Astrocyte (in vitro differentiated cells and primary cell): ENCODE data around the gene SPIRE1. TPM values are rescaled to one million over a fixed set of nuclear protein-coding genes. Genes with fewer than 3 reads are reported as not detected.

Source experiments
- DNase-seq: peaks from one replicate; pipeline ENCODE4 v3.0.0-alpha.2; 2010; ENCODE audit warnings: low read depth
- FAIRE-seq: peaks from 2 replicates; lab custom pipeline; 2011; peaks lifted over from hg19 to GRCh38; lab: Jason Lieb, UNC
- H2AFZ ChIP-seq: 2 replicates; pipeline ENCODE4 v1.6.0; 2012; ENCODE audit warnings: low read depth, low read length, inconsistent platforms
- H3K27ac ChIP-seq: 2 replicates; pipeline ENCODE4 v1.5.1; 2011; ENCODE audit warnings: low read depth, low read length, inconsistent platforms
- H3K27me3 ChIP-seq: 2 replicates; pipeline ENCODE4 v1.6.0; 2011; ENCODE audit warnings: low read length, inconsistent platforms; ENCODE audit not compliant: insufficient read depth
- H3K36me3 ChIP-seq: 2 replicates; pipeline ENCODE4 v1.5.1; 2011; ENCODE audit warnings: low read length, inconsistent platforms; ENCODE audit not compliant: insufficient read depth
- H3K4me1 ChIP-seq: 2 replicates; pipeline ENCODE4 v1.5.1; 2011; ENCODE audit warnings: low read length, inconsistent platforms; ENCODE audit not compliant: insufficient read depth
- H3K4me2 ChIP-seq: 2 replicates; pipeline ENCODE4 v1.6.0; 2012; ENCODE audit warnings: low read length, inconsistent platforms
- H3K4me3 ChIP-seq: 2 replicates; pipeline ENCODE4 v1.5.1; 2011; ENCODE audit warnings: low read depth, mild to moderate bottlenecking, low read length, inconsistent platforms; ENCODE audit not compliant: insufficient read depth
- H3K79me2 ChIP-seq: 2 replicates; pipeline ENCODE4 v1.6.0; 2012; ENCODE audit warnings: mild to moderate bottlenecking, low read length, inconsistent platforms; ENCODE audit not compliant: insufficient read depth
- H3K9ac ChIP-seq: 2 replicates; pipeline ENCODE4 v1.6.0; 2012; ENCODE audit warnings: mild to moderate bottlenecking, low read length, inconsistent platforms
- H3K9me3 ChIP-seq: 2 replicates; pipeline ENCODE4 v1.5.1; 2012; ENCODE audit warnings: low read depth, mild to moderate bottlenecking, low read length, inconsistent platforms; ENCODE audit not compliant: insufficient read depth
- H4K20me1 ChIP-seq: 2 replicates; pipeline ENCODE4 v1.6.0; 2012; ENCODE audit warnings: low read length, inconsistent platforms; ENCODE audit not compliant: insufficient read depth
- H3K27ac Mint-ChIP-seq: one replicate; pipeline ENCODE4 v1.8.0; 2021; ENCODE audit warnings: mild to moderate bottlenecking, mixed read lengths; ENCODE audit not compliant: unreplicated experiment
- H3K27me3 Mint-ChIP-seq: one replicate; pipeline ENCODE4 v1.8.0; 2021; ENCODE audit warnings: low read depth, mixed read lengths; ENCODE audit not compliant: unreplicated experiment
- H3K36me3 Mint-ChIP-seq: one replicate; pipeline ENCODE4 v1.8.0; 2021; ENCODE audit warnings: low read depth, mixed read lengths; ENCODE audit not compliant: unreplicated experiment
- H3K4me1 Mint-ChIP-seq: one replicate; pipeline ENCODE4 v1.8.0; 2021; ENCODE audit warnings: low read depth, mixed read lengths; ENCODE audit not compliant: unreplicated experiment
- H3K4me3 Mint-ChIP-seq: one replicate; pipeline ENCODE4 v1.8.0; 2021; ENCODE audit warnings: mild to moderate bottlenecking, moderate library complexity, mixed read lengths; ENCODE audit not compliant: unreplicated experiment
- H3K9me3 Mint-ChIP-seq: one replicate; pipeline ENCODE4 v1.8.0; 2021; ENCODE audit warnings: mild to moderate bottlenecking, mixed read lengths; ENCODE audit not compliant: unreplicated experiment
- EZH2 ChIP-seq: IDR thresholded peaks from 2 replicates; pipeline ENCODE4 v1.6.1; 2012; ENCODE audit warnings: mild to moderate bottlenecking, low read length, inconsistent platforms; ENCODE audit not compliant: insufficient read depth
- total RNA-seq: library from RNA; stranded (reverse); gene quantifications from 2 replicates; pipeline ENCODE4 v1.2.1, GENCODE V29; 2021
- TF ChIP-seq, protein P1 (sequence below): IDR thresholded peaks from 2 replicates; pipeline ENCODE4 v1.5.1; 2011; ENCODE audit warnings: low read depth, mild to moderate bottlenecking, inconsistent platforms, low read length, moderate library complexity; ENCODE audit not compliant: insufficient read depth

Gene SPIRE1
- total RNA-seq, 1 donor from 2014 or later: 42.0 TPM

DNA sequence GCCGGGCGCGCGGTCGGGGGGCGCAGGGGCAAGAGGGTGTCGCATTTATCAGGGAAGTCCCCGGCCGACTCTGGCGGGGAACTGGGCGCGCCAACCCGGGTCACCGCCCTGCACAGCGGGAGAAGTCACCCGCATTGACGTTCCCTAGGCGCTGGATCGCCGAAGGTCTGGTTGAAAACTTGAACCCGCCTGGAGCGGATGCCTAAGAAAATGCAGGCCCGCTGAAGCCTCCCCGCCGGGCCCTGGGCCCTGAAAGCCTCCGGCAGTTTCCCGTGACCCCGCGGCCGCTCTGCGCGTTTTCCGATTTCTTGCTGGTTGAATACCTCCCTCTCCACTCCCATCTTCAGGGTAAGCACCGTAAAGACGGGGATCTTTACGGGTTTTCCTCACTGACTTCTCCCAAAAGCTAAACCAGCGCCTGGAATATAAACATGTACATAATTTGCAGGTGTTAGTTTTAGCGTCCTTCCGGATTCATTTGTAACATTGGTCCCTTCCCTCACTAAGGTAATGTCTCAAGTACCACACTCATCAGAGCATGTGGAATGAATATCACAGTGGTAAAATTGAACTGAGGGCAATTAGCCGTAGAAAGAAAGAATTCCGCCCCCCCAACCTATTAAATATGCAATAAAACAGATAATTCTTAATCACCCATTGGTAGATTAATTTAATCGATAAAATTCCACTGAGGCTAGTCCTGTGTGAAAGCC lies 675 bp upstream of the SPIRE1 start:
- H3K4me1 Mint-ChIP-seq: peaks cover 16% of the 10 kb centered on the region
- peak; percentile 31 for DNase-seq

DNA sequence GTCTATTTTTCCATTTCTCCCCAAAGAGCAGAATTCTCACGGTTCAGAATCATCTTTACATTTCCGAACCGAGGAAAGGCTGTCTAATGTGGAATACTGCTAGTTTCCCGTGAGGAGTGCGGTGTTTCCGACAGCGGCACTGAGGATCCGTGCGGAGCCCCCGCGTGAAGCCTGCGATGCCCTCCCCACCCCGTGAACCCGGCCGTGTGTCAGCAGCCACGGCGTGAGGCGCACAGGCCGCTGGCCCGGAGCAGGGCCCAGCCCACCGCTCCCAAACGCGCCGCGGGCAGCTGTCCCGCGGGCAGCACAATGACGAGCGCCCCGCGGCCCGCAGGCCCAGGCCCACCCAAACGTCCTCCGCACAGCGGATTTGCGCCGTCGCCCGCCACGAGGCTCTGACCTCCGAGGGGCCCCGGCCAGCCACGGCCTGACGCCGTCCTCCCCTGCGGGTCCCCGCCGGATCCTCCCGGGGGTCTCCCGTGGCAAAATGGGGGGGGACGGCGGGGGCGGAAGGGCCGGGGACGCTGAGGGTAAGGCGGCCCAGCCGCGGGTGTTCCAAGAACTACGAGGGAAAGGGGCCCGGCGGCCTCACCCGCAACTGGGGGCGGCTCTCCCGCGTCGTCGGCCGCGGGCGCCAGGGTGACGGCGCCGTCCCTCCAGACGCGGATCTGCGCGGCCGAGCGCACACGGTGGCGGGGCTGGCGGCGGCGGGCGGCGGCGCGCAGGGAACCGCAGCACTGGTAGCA lies 796 bp downstream of the SPIRE1 start:
- Histone ChIP-seq H3K9ac (peak overlapping the region; percentile 95), H4K20me1 (peaks cover 28% of the 10 kb centered on the region), H3K9me3 (no peaks in the 10 kb centered on the region), H3K27ac (peak overlapping the region; percentile 84), H3K4me1 (peaks cover 9% of the 10 kb centered on the region), H3K79me2 (peaks cover 48% of the 10 kb centered on the region), H3K27me3 (no peaks in the 10 kb centered on the region), H3K36me3 (no peaks in the 10 kb centered on the region), H3K4me3 (peak overlapping the region; percentile 93), H2AFZ (peak overlapping the region; percentile 68), H3K4me2 (peak overlapping the region; percentile 88)
- Mint-ChIP-seq H3K4me1 (peaks cover 26% of the 10 kb centered on the region), H3K9me3 (no peaks in the 10 kb centered on the region), H3K4me3 (peak overlapping the region; percentile 91), H3K27me3 (no peaks in the 10 kb centered on the region), H3K27ac (peak overlapping the region; percentile 90), H3K36me3 (no peaks in the 10 kb centered on the region)
- no peak for TF ChIP-seq EZH2
- TF ChIP-seq, protein P1, sequence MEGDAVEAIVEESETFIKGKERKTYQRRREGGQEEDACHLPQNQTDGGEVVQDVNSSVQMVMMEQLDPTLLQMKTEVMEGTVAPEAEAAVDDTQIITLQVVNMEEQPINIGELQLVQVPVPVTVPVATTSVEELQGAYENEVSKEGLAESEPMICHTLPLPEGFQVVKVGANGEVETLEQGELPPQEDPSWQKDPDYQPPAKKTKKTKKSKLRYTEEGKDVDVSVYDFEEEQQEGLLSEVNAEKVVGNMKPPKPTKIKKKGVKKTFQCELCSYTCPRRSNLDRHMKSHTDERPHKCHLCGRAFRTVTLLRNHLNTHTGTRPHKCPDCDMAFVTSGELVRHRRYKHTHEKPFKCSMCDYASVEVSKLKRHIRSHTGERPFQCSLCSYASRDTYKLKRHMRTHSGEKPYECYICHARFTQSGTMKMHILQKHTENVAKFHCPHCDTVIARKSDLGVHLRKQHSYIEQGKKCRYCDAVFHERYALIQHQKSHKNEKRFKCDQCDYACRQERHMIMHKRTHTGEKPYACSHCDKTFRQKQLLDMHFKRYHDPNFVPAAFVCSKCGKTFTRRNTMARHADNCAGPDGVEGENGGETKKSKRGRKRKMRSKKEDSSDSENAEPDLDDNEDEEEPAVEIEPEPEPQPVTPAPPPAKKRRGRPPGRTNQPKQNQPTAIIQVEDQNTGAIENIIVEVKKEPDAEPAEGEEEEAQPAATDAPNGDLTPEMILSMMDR: no peak
- DNase-seq (peak; percentile 37), FAIRE-seq (no peak)

More for the DNA sequence above, 675 bp upstream of the SPIRE1 start:
- peak overlapping the region; percentile 50 for H3K27ac Mint-ChIP-seq
- no peaks in the 10 kb centered on the region for H3K9me3 ChIP-seq
- H3K4me1 ChIP-seq: no peaks in the 10 kb centered on the region
- peak overlapping the region; percentile 88 for H3K4me2 ChIP-seq
- peak overlapping the region; percentile 54 for H2AFZ ChIP-seq
- peaks cover 14% of the 10 kb centered on the region for H4K20me1 ChIP-seq
- no peak for FAIRE-seq
- no peaks in the 10 kb centered on the region for H3K27me3 Mint-ChIP-seq
- H3K9me3 Mint-ChIP-seq: no peaks in the 10 kb centered on the region
- H3K36me3 Mint-ChIP-seq: no peaks in the 10 kb centered on the region
- peak overlapping the region; percentile 93 for H3K4me3 ChIP-seq
- no peak for TF ChIP-seq EZH2
- TF ChIP-seq, protein P1: no peak
- H3K79me2 ChIP-seq: peaks cover 34% of the 10 kb centered on the region
- H3K27ac ChIP-seq: peak overlapping the region; percentile 50
- no peaks in the 10 kb centered on the region for H3K36me3 ChIP-seq
- H3K27me3 ChIP-seq: no peaks in the 10 kb centered on the region
- peak overlapping the region; percentile 95 for H3K9ac ChIP-seq
- H3K4me3 Mint-ChIP-seq: peak overlapping the region; percentile 88
